Measurements from ENCODE around the gene LTO1. TPM values are rescaled to one million over a fixed set of nuclear protein-coding genes. Genes with fewer than 3 reads are reported as not detected.

The LTO1 gene
- total RNA-seq, 1 experiment from 2014 or later: 27.5 TPM

DNA sequence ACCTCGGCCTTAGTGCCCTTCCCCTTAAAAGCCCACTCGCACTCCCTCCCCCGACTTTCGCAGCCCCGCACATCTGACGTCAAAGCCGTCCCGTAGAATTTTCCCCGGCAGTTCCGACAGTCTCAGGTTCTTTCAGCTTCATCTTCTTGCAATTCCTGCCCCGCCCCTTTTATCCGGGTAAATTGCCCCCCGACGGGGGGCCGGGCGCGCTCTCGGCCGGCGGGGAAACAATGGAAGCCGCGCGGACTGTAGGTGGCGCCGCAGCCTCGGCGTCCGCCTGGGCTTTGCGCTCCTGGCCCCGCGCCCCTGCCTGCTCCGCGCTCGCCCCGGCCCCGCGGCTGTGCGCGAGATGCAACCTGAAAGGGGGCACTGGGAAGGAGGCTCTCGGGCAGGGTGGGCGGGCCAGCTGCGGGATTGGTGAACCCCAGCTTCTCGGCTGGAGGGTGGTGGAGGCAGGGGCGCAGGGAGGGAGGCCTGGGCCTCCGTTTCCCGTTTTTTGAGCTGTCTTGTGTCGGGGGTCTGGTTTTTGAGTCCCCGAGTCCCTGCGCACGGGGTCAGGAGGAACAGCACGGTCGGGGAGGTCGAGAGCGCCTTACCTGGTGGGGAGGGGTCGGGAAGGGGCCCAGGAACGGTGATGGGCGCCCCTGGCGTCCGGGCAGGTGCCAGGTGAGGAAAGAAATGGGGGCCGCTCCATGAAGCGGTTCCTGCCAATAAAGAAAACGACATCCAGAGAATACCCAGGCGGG, 29.5 kb upstream of the LTO1 start:
- ATAC-seq (peak; percentile 38), DNase-seq (ENCODE audit: low spot score) (peak; percentile 94)
- ChIA-PET CTCF (interaction anchor here (0.5 to 4.7 kb wide), 44 partner anchors 8 to 466 kb away, joined by 3 to 50 read pairs (median 4); partner anchors contain the start of genes FGF4 and LTO1), POLR2A (interaction anchor here (0.9 kb wide), 1 partner anchor 12 kb away, joined by 4 read pairs; no protein-coding TSS in a partner anchor)
- Mint-ChIP-seq H3K27me3 (ENCODE audit: low read depth) (peaks cover 7% of the 10 kb centered on the region), H3K4me3 (peak overlapping the region; percentile 86), H3K9me3 (no peaks in the 10 kb centered on the region), H3K27ac (peak overlapping the region; percentile 96), H3K36me3 (no peaks in the 10 kb centered on the region), H3K4me1 (peaks cover 52% of the 10 kb centered on the region)
- no peak; the same call in 1 of the 2 replicates for TF ChIP-seq CREM (CRISPR knock-in tag; IDR thresholded peaks at IDR 0.05)
- TF ChIP-seq JUN (CRISPR knock-in tag; IDR thresholded peaks at IDR 0.05): no peak
- TF ChIP-seq, protein P1, sequence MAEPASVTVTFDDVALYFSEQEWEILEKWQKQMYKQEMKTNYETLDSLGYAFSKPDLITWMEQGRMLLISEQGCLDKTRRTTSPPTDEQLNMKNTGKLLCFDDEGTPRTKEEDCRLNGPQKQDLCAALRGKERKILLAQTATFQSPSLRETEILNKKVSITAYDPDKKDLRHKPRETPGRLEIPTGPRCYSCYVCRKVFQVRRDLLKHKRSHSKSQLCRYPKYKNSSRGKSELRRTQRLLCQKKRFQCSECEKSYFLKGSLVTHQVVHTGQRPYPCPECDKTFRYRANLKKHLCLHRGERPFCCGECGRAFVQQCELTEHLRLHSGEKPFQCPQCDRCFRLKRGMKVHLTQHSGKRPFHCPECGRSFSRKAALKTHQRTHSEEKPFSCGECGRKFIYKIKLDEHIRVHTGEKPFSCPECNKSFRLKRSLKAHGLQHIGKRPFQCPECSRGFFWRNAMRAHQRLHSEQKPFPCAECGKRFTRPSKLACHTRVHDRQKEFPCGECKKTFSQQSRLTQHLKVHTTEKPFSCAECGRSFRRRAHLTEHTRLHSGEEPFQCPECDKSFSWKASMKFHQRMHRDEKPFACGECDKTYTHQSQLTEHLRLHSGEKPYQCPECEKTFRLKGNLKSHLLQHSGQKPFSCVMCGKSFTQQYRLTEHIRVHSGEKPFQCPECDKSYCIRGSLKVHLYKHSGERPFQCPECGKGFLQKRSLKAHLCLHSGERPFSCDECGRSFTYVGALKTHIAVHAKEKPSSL (CRISPR knock-in tag; conservative IDR thresholded peaks at IDR 0.05): no peak
- no peak for TF ChIP-seq ZNF121 (CRISPR knock-in tag; IDR thresholded peaks at IDR 0.05)
- no peak for TF ChIP-seq MXD4 (CRISPR knock-in tag; IDR thresholded peaks at IDR 0.05; ENCODE audit: borderline replicate concordance)
- no peak for TF ChIP-seq ELF4 (CRISPR knock-in tag; IDR thresholded peaks at IDR 0.05; ENCODE audit: low read depth)
- TF ChIP-seq ATF1 (CRISPR knock-in tag; IDR thresholded peaks at IDR 0.05): no peak
- TF ChIP-seq, protein P2, sequence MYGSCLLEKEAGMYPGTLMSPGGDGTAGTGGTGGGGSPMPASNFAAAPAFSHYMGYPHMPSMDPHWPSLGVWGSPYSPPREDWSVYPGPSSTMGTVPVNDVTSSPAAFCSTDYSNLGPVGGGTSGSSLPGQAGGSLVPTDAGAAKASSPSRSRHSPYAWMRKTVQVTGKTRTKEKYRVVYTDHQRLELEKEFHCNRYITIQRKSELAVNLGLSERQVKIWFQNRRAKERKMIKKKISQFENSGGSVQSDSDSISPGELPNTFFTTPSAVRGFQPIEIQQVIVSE (CRISPR knock-in tag; IDR thresholded peaks at IDR 0.05; ENCODE audit: borderline replicate concordance): no peak
- peak; percentile 37; the same call in 1 of the 2 replicates for TF ChIP-seq ZBTB21 (CRISPR knock-in tag; IDR thresholded peaks at IDR 0.05; ENCODE audit: borderline replicate concordance)
- TF ChIP-seq TCF7 (CRISPR knock-in tag; IDR thresholded peaks at IDR 0.05; ENCODE audit: low read depth): no peak
- no peak for TF ChIP-seq GABPB1 (CRISPR knock-in tag; IDR thresholded peaks at IDR 0.05)
- no peak for TF ChIP-seq GRHL2 (CRISPR knock-in tag; IDR thresholded peaks at IDR 0.05; ENCODE audit: insufficient replicate concordance, severe bottlenecking)
- no peak for TF ChIP-seq SMAD3 (CRISPR knock-in tag; IDR thresholded peaks at IDR 0.05; ENCODE audit: borderline replicate concordance)
- TF ChIP-seq, protein P3, sequence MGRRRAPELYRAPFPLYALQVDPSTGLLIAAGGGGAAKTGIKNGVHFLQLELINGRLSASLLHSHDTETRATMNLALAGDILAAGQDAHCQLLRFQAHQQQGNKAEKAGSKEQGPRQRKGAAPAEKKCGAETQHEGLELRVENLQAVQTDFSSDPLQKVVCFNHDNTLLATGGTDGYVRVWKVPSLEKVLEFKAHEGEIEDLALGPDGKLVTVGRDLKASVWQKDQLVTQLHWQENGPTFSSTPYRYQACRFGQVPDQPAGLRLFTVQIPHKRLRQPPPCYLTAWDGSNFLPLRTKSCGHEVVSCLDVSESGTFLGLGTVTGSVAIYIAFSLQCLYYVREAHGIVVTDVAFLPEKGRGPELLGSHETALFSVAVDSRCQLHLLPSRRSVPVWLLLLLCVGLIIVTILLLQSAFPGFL (CRISPR knock-in tag; IDR thresholded peaks at IDR 0.05; ENCODE audit: borderline replicate concordance): no peak
- no peak for TF ChIP-seq FOXJ3 (CRISPR knock-in tag; IDR thresholded peaks at IDR 0.05; ENCODE audit: borderline replicate concordance)
- no peak for TF ChIP-seq SOX15 (CRISPR knock-in tag; IDR thresholded peaks at IDR 0.05)
- no peak for TF ChIP-seq ZNF263 (CRISPR knock-in tag; IDR thresholded peaks at IDR 0.05; ENCODE audit: low read depth)
- peak; percentile 48; the same call in 1 of the 2 replicates for TF ChIP-seq TEAD1 (CRISPR knock-in tag; IDR thresholded peaks at IDR 0.05)
- no peak for TF ChIP-seq KAT7 (CRISPR knock-in tag; IDR thresholded peaks at IDR 0.05; ENCODE audit: borderline replicate concordance)
- TF ChIP-seq, protein P4, sequence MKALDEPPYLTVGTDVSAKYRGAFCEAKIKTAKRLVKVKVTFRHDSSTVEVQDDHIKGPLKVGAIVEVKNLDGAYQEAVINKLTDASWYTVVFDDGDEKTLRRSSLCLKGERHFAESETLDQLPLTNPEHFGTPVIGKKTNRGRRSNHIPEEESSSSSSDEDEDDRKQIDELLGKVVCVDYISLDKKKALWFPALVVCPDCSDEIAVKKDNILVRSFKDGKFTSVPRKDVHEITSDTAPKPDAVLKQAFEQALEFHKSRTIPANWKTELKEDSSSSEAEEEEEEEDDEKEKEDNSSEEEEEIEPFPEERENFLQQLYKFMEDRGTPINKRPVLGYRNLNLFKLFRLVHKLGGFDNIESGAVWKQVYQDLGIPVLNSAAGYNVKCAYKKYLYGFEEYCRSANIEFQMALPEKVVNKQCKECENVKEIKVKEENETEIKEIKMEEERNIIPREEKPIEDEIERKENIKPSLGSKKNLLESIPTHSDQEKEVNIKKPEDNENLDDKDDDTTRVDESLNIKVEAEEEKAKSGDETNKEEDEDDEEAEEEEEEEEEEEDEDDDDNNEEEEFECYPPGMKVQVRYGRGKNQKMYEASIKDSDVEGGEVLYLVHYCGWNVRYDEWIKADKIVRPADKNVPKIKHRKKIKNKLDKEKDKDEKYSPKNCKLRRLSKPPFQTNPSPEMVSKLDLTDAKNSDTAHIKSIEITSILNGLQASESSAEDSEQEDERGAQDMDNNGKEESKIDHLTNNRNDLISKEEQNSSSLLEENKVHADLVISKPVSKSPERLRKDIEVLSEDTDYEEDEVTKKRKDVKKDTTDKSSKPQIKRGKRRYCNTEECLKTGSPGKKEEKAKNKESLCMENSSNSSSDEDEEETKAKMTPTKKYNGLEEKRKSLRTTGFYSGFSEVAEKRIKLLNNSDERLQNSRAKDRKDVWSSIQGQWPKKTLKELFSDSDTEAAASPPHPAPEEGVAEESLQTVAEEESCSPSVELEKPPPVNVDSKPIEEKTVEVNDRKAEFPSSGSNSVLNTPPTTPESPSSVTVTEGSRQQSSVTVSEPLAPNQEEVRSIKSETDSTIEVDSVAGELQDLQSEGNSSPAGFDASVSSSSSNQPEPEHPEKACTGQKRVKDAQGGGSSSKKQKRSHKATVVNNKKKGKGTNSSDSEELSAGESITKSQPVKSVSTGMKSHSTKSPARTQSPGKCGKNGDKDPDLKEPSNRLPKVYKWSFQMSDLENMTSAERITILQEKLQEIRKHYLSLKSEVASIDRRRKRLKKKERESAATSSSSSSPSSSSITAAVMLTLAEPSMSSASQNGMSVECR (CRISPR knock-in tag; IDR thresholded peaks at IDR 0.05; ENCODE audit: borderline replicate concordance): no peak
- no peak for TF ChIP-seq ESRRA (CRISPR knock-in tag; IDR thresholded peaks at IDR 0.05; ENCODE audit: borderline replicate concordance)
- TF ChIP-seq, protein P5, sequence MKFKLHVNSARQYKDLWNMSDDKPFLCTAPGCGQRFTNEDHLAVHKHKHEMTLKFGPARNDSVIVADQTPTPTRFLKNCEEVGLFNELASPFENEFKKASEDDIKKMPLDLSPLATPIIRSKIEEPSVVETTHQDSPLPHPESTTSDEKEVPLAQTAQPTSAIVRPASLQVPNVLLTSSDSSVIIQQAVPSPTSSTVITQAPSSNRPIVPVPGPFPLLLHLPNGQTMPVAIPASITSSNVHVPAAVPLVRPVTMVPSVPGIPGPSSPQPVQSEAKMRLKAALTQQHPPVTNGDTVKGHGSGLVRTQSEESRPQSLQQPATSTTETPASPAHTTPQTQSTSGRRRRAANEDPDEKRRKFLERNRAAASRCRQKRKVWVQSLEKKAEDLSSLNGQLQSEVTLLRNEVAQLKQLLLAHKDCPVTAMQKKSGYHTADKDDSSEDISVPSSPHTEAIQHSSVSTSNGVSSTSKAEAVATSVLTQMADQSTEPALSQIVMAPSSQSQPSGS (CRISPR knock-in tag; IDR thresholded peaks at IDR 0.05; ENCODE audit: borderline replicate concordance, low read depth): no peak
- TF ChIP-seq IRF2 (CRISPR knock-in tag; IDR thresholded peaks at IDR 0.05; ENCODE audit: borderline replicate concordance, low read depth): no peak
- TF ChIP-seq, protein P6, sequence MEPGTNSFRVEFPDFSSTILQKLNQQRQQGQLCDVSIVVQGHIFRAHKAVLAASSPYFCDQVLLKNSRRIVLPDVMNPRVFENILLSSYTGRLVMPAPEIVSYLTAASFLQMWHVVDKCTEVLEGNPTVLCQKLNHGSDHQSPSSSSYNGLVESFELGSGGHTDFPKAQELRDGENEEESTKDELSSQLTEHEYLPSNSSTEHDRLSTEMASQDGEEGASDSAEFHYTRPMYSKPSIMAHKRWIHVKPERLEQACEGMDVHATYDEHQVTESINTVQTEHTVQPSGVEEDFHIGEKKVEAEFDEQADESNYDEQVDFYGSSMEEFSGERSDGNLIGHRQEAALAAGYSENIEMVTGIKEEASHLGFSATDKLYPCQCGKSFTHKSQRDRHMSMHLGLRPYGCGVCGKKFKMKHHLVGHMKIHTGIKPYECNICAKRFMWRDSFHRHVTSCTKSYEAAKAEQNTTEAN (CRISPR knock-in tag; IDR thresholded peaks at IDR 0.05): no peak
- no peak for TF ChIP-seq ZNF138 (CRISPR knock-in tag; conservative IDR thresholded peaks at IDR 0.05)
